ENCODE measurements around the gene FILIP1.

- TF ChIP-seq CTCF (conservative IDR thresholded peaks at IDR 0.05; ENCODE audit: low read depth, low read length) (no peak), EZH2phosphoT487 (IDR thresholded peaks at IDR 0.05; ENCODE audit: borderline replicate concordance, low read length) (no peak)
These were observed 159.9 kb downstream of the FILIP1 start for GRCh38 chr6:75333676-75334200.
